GM10248 (cell line): ENCODE measurements around the gene IFI44.

Experiments used
- CTCF ChIA-PET: fragments of 300-600 bp; sonication (Branson Sonifier 250); formaldehyde crosslinking; extraction: SDS; loops from one replicate; lab custom pipeline; 2021; ENCODE audit warnings: antibody characterized with exemption; lab: Yijun Ruan, JAX
- POLR2A ChIA-PET: fragments of 350-650 bp; sonication (Branson Sonifier 250); formaldehyde crosslinking; extraction: SDS; loops from one replicate; lab custom pipeline; 2020; ENCODE audit warnings: antibody characterized with exemption; lab: Yijun Ruan, JAX
- DNase-seq: peaks from one replicate; pipeline ENCODE4 v3.0.0; 2012; ENCODE audit errors: extremely low spot score
- CTCF ChIP-seq: IDR thresholded peaks from 2 replicates; pipeline ENCODE4 v1.5.1; 2012; ENCODE audit warnings: mild to moderate bottlenecking, low read depth; ENCODE audit errors: extremely low read depth, missing control alignments, control extremely low read depth

The IFI44 gene

GRCh38 chr1:78681265-78681664 lies 31.6 kb downstream of the IFI44 start:
- TF ChIP-seq CTCF, result no peak
- ChIA-PET CTCF (interaction anchor here (2.6 kb wide), 1 partner anchor 64 kb away, joined by 15 read pairs; no protein-coding TSS in a partner anchor), POLR2A (no interaction called here)
- no peak for DNase-seq

- POLR2A ChIA-PET, result no interaction called here
- TF ChIP-seq CTCF, result no peak
- DNase-seq, result no peak
- CTCF ChIA-PET, result interaction anchor here (2.6 kb wide), 1 partner anchor 65 kb away, joined by 15 read pairs; no protein-coding TSS in a partner anchor
These were observed 32.9 kb downstream of the IFI44 start for GRCh38 chr1:78682496-78682895.

GRCh38 chr1:78683079-78683478 lies 33.4 kb downstream of the IFI44 start:
- CTCF ChIA-PET, result interaction anchor here (1.1 kb wide), 1 partner anchor 9 kb away, joined by 3 read pairs; no protein-coding TSS in a partner anchor
- POLR2A ChIA-PET, result no interaction called here
- TF ChIP-seq CTCF, result no peak

GRCh38 chr1:78687315-78687714 lies 37.7 kb downstream of the IFI44 start:
- no peak for DNase-seq
- CTCF ChIA-PET, result no interaction called here
- POLR2A ChIA-PET, result no interaction called here
- TF ChIP-seq CTCF, result no peak

More at GRCh38 chr1:78683079-78683478, 33.4 kb downstream of the IFI44 start:
- DNase-seq, result no peak

- ChIA-PET POLR2A (no interaction called here), CTCF (no interaction called here)
- no peak for TF ChIP-seq CTCF
- no peak for DNase-seq
These were observed 38.3 kb downstream of the IFI44 start for GRCh38 chr1:78687914-78688313.

GRCh38 chr1:78688697-78689096 lies 39.1 kb downstream of the IFI44 start:
- ChIA-PET CTCF (no interaction called here), POLR2A (no interaction called here)
- DNase-seq, result no peak
- TF ChIP-seq CTCF, result no peak

- ChIA-PET CTCF (no interaction called here), POLR2A (no interaction called here)
- TF ChIP-seq CTCF, result no peak
- no peak for DNase-seq
These were observed 40.9 kb downstream of the IFI44 start for GRCh38 chr1:78690516-78690915.
